GM21619 (cell line): ENCODE results near the gene CNOT6.
"Not testable (repeated sequence)": the region's sequence is repeated elsewhere in the genome, so short reads cannot be mapped to it uniquely, and the experiment has no call there.

Experiments used
- ATAC-seq: cut with Tn5 transposase; IDR thresholded peaks from one replicate; pipeline ENCODE4 v1.9.1; 2021; ENCODE audit not compliant: unreplicated experiment

The CNOT6 gene

DNA sequence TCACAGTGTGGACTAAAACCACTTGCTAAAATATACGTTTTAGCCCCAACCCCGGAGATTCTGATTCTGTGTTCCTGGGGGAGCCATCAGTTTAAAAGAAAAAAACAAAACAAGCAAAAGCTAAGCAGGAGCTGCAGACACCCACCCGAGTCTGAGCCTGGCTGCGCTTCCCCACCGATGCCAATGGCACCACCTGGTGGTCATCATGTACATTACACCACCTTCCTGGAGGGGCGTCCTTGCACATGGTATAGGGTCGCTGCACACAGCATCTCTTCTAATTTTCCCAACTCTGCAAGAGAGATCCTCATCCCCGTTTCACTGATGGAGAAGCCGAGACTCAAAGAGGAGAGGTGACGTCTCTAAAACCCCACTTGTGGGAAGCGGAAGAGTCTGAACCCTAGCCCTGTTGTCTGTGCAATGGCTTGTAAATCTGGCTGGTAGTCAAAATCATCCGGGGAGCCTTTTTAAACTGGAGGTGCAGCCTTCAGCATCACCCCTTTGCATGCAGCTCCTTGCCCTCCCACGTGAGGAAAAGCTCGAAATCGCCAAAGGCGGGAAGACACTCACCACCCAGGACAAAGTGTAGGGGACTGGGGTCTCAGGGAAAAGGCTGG is 23.1 kb upstream of the CNOT6 start:
- ATAC-seq, result no peak

DNA sequence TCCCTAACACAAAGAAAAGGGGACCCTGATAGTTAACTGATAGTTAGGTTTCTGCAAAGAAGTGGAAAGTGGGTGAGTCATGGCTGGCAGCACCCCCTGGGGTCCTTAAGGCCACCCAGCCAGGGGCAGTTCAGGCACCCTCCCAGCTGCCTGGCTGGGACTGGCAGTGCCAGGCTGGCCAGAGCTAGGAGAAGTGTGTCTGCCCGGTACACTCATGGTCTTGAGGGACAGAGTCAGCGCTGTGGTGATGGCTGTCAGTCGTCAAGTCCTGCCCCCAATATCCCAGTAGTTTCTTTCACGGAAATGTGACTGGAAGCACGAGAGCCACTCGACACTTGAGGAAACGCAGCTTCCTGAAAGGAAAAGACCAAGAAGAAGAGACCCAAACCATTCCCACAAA is 22.3 kb upstream of the CNOT6 start:
- ATAC-seq, result no peak

DNA sequence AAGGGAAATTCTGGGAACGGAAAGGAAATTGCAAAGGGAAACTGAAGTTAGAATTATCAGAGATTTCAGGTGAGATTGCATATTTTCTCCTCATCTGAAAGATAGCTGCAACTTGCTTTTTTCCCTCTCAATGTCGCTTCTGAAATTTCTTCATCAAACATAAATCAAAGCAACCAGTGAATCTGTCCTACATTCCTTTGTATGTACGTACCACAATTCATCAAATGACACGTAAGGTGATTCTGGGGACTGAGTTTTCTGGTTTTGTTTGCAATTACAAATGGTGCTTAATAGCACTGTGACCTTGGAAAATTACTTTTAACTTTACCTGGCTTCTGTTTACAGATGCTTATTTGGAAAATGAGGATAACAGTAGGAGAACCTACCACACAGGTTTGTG is 21.9 kb upstream of the CNOT6 start:
- no peak for ATAC-seq

DNA sequence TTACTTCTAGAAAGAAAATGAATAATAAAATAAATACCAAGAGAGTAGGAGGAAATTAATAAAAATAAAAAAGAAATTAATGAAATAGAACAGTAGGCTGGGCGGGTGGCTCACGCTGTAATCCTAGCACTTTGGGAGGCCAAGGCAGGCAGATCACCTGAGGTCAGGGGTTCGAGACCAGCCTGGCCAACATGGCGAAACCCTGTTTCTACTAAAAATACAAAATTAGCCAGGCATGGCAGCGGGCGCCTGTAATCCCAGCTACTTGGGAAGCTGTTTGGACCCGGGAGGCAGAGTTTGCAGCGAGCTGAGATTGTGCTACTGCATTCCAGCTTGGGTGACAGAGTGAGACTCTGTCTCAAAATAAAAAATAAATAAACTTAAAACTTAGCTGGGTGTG is 20.8 kb upstream of the CNOT6 start:
- not testable (repeated sequence) for ATAC-seq

DNA sequence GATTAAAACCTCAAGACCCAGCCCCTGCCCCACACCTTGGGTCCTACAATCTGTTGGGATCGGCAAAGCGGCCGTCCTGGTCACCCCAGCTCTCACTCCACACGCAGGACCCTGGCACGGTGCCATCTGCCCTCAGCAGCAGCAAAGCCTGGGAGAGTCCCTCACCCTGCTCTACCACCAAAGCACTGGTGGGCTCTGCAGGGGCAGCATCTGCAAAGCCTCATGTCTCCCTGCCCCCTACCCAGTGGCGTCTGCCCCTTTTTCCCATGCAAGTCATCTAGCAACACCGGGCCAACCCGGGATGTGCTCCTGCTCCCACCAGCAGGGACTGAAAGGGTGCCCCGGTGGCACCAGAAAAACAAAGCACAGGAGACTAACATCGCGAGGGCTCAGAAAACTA is 19.6 kb upstream of the CNOT6 start:
- no peak for ATAC-seq

DNA sequence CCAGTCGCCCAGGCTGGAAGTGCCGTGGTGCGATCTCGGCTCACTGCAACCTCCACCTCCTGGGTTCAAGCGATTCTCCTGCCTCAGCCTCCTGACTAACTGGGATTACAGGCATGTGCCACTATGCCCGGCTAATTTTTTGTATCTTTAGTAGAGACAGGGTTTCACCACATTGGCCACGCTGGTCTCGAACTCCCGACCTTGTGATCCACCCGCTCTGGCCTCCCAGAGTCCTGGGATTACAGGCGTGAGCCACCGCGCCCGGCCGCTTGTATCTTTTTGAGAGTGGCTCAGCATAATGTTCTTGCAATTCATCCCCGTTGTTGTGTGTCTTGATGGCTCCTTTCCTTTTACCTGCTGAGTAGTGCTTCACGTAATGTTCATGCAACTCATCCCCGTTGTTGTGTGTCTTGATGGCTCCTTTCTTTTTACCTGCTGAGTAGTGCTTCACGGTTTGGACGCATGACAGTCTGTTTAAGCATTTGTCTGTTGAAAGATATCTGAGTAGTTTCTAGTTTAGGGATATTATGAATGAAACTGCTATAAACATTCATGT is 18.1 kb upstream of the CNOT6 start:
- not testable (repeated sequence) for ATAC-seq

DNA sequence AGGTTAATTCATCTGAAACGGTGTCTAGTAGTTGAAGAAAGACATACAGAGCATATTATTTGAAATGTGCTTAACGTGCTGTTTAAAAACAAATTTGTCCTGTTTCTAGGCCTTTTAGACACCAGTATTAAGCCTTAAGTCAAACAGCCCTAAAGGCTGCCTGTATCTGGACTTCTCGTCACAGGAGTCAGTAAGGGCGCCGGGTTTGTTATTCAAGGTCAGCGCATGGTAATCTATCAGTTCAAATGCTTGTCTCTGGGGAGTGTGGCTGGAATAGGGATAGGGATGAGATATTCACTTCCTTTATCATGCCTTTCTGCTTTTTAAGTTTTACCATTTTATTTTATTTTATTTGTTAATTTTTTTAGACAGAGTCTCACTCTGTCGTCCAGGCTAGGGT is 9.4 kb upstream of the CNOT6 start:
- ATAC-seq, result no peak

DNA sequence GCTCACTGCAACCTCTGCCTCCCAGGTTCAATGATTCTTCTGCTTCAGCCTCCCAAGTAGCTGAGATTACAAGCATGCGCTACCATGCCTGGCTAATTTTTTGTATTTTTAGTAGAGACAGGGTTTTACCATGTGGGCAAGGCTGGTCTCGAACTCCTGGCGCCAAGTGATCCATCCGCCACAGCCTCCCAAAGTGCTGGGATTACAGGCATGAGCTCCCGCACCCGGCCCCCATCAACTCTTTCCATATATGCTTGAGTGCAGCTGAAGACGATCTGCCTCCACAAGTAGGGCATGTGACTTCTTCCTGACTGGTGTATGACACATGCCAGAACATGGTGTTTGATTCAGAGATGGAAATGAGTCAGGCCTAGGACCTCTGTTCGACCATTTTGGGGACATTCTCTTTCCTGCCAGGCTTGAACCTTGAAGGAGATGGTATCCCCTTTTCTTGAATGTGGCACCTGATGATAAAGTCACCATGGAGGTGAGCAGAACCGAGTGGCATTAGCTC is 7.5 kb upstream of the CNOT6 start:
- ATAC-seq, result no peak

DNA sequence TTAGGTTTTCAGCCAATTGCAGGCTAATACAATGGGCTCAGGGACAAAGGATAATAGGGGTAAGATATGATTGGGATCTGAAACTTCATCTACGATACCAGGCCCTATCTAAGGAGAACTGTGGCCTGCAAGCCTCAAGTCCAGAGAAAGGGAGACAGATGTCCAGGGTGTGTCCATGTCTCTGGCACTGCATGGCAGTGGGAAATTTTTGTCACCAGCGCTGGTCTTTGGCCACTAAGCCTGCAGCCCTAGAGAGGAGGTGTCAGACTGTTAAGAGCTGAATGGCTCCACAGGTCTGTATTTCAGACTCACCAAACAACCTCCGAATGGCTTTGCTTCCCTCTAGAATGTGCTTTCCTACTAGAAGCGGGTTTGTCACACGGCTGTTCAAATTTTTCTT is 6.6 kb upstream of the CNOT6 start:
- ATAC-seq, result no peak

DNA sequence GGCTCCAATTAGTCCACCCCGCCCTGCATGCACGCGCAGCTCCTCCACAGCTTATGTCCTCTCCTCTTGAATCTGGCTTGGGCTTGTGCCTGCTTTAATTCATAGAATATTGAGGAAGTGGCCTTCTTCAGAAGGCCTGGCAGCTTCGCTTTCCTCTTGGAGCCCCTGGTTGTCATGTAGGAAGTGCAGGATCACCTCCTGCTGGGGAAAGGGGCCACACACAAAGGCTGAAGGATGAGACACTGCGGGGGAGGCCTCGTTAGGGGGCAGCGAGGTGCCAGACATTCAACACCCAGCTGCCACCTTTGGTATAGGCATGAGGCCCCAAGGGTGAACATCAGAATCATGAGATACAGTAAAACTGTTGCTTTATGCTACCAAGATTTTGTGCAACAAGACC is 2.7 kb upstream of the CNOT6 start:
- no peak for ATAC-seq

DNA sequence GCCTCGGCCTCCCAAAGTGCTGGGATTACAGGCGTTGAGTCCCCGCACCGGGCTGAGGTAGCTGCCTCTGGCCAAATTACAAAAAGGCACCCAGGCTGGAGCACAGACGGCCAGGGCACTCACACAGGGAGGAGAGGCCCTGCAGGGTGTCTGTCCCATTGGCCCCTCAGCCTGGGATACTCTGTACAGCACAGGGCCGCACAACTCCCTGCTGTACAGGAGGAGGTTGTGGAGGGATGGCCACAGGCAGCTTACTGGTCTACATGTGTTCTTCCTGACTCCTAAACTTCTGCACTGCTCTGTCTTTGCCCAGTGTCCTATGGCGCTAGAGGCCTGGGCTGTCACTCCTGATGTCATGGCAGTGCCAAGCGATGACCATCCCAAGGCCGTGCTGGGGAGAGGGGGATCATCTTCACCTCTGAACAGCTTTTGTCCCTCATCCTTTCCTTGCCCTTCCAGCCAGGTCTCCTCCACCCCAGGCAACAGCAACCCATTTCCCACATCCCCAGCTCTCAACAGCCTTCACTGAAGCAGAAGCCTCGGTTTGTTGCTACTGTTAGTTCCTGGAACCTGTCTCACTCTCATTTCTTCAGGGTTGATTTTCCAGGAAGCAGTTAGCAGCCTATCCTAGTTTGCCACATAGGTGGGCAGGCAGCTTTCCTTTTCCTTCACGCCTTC is 1.8 kb upstream of the CNOT6 start:
- no peak for ATAC-seq

DNA sequence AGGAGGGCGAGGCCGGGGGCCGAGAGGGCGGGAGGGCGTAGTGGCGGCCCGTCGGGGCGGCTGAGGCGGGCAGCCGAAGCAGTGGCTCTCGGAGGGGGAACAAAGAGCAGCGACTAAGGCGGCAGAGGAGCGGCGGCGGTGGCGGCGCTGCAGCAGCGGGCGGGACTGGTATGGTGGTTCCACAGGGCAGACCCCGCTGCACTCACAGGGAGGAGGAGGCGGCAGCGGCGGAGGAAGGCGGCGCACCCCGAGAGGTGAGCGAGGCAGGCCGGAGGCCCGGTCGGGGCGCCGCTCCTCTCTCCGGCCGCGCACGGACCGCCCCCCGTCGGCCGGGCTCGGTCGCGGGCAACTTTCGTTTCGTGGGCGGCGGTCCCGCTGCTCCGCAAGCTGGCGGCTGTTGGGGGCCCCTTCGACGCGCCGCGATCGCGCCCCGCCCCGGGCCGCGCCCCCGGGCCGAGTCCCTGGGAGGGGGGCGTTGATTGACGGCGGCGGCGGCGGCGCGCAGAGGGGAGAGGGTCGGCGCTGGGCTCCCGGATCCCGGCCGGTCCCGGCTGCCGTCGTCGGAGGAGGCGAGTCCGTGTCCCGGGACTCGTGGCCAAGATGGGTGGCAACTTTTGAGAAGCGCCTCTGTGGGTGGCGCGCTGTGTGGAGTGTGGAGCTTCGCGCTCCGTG is 467 bp downstream of the CNOT6 start:
- peak; percentile 31 for ATAC-seq

DNA sequence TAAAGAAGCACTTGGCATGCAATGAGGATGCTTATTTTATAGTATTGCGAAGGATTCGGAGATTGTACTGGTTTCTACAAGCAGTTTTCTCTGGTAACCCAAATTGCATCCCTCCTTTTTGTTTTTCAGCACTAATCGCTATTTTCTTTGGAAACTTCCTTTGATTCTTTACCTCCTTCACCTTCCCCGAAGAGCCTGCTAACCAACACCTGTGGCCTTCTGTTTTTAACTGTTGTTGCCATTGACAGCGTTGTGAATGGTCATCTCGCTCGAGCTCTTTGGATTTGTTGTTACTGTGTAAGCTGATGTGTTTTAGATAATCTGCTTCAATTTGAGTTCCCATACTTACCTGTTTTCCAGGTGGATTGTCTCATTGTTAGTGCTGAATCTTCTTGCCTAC is 1.1 kb downstream of the CNOT6 start:
- ATAC-seq, result no peak

DNA sequence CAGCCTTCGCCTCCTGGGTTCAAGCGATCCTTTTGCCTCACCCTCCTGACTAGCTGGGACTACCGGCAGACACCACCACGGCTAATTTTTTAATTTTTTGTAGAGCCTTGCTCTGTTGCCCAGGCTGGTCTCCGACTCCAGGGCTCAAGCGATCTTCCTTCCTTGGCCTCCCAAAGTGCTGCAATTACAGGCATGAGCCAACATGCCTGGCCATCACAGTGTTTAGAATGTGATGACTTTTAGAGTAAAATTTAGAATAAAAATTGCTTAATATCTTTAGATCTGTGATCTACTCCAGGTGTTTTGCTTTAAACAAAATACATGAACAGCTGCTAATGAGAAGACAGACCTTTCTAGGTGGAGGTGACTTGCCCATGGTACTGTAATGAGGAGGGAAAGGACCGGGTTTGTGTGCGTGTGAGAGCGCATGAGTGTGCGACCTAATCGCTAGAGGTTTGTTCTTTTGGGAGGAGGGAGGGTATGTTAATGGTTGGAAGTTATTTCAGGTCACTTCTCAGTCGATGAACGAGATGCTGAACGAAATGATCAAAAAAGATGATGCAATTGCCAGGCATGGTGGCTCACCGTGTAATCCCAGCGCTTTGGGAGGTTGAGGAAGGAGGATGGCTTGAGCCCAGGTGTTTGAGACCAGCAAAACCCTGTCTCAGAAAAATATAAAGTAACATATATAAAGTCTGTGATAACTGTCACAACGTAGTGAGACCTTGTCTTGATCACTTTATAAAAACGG is 2.0 kb downstream of the CNOT6 start:
- no peak for ATAC-seq

DNA sequence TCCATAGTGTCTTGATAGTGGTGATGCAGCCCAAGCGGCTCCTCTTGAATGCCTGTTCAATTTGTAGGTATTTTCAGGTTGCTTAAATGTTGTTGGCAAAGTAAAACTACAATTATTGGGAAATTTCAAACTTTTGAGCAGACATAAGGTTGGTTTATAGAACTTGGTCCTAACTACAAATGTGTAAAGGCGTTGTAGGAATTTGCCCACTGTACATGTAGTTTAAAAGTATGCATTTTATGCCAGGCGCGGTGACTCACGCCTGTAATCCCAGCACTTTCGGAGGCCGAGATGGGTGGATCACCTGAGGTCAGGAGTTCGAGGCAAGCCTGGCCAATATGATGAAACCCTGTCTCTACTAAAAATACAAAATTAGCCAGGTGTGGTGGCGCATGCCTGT is 2.6 kb downstream of the CNOT6 start:
- ATAC-seq, result not testable (repeated sequence)

DNA sequence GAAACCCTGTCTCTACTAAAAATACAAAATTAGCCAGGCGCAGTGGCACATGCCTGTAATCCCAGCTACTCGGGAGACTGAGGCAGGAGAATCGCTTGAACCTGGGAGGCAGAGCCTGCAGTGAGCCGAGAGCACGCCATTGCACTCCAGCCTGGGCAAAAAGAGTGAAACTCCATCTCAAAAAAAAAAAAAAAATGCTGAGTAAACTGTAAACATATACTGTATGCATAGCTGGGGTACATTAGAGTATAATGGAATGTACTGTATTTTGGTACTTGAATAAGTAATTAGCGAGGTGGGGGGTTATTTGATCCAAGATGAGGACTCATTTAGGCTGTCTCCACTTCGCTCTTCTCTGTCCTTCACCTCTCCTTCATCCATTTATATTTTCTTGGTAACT is 3.7 kb downstream of the CNOT6 start:
- ATAC-seq, result not testable (repeated sequence)

DNA sequence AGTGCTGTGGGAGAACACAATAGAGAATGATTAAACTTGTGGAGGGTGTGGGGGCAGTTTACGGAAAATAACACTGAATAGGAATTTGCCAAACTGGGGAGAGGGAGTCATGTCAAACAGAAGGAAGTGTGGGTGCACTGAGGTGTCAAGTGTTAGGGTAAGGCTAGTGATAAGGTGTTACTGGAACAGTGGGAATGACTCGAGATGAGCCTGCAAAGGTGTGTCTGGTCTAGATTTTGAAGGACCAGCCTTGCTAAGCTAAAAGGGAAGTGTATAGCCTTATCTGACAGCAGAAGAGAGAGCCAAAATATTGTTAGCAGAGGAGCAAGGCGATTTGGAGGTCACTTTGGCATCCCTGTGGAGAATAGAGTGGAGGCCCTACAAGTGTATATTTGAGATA is 4.2 kb downstream of the CNOT6 start:
- ATAC-seq, result no peak

DNA sequence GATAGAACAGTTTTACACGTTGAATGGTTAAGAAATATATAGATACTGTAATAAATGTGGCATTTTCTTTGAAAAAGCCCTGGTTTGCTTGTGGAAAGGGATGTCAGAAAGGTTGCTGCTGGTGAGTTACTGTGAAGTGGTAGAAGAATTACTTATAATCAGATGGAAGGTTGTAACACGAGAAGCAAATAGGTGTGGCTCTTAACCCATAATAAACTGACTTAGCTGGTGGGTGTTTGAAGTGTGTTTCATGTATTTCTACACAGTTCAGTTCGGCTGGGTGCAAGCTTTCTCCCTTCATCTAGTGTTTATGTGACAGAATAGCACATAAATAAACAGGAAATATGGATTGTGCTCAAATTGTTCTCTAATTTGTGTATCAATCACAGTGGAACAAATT is 5.5 kb downstream of the CNOT6 start:
- ATAC-seq, result no peak

DNA sequence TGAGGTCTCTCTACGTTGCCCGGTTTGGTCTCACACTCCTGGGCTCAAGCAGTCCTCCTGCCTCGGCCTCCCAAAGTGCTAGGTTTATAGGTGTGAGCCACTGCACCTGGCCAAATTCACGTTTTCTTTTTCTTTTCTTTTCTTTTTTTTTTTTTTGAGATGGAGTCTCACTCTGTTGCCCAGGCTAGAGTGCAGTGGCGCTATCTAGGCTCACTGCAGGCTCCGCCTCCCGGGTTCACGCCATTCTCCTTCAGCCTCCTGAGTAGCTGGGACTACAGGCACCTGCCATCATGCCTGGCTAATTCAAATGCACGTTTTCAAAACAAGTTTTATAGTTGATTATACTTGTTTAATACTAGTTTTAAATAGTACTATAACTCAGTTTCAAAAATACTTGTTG is 6.1 kb downstream of the CNOT6 start:
- ATAC-seq, result not testable (repeated sequence)

DNA sequence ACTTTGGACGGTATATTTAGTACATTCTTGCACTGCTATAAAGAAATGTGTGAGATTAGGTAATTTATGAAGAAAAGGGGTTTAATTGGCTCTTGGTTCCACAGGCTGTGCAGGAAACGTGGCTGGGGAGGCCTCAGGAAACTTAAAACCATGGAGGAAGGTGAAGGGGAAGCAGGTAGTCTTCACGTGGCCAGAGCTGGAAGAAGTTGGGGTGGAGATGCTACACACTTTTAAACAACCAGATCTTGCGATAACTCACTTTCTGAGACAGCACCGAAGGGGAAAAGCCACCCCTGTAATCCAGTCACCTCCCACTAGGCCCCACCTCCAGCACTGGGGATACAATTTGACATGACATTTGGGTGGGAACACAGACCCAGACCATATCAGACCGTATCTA is 13.5 kb downstream of the CNOT6 start:
- ATAC-seq, result no peak

DNA sequence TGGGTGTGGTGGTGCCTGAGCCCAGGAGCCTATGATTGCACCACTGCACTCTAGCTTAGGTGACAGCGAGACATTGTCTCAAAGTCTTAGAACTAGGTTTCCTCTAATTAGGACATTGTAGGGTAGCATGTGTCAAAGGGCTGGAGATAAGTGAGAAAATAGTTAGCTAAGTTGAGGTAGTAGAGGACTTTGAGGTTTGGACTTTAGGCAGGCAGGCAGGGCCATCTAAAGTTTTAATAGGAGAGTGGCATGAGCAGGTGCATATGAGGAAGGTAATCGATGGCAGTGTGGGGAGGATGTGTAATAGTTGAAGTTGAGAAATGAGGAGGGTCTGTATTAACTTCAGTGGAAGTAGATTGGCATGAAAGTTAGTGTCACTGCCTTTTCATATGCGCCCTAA is 21.1 kb downstream of the CNOT6 start:
- ATAC-seq, result no peak
